CD4-positive, alpha-beta T cell (primary cell): ENCODE measurements around the gene CCDC107. TPM values are rescaled to one million over a fixed set of nuclear protein-coding genes. Genes with fewer than 3 reads are reported as not detected.

ENCODE experiments used
- ATAC-seq: fragments of 200-7000 bp; cut with Tn5 transposase; one replicate; pipeline ENCODE4 v1.10.0; 2022; ENCODE audit warnings: mild to moderate bottlenecking; ENCODE audit not compliant: poor library complexity
- CTCF ChIA-PET: fragments of 350-600 bp; sonication (Branson Sonifier 250); formaldehyde crosslinking; loops from one replicate; lab custom pipeline; 2021; ENCODE audit warnings: antibody characterized with exemption, inconsistent platforms; lab: Charles Lee
- POLR2A ChIA-PET: fragments of 350-600 bp; sonication (Branson Sonifier 250); formaldehyde crosslinking; loops from one replicate; lab custom pipeline; 2021; ENCODE audit warnings: antibody characterized with exemption, inconsistent platforms; lab: Charles Lee
- DNase-seq, 14 experiments: peaks; one replicate each; pipeline ENCODE4 v3.0.0-alpha.2; 2013 to 2020; ENCODE audit warnings: mixed read lengths in 2 of 14
- H3K27ac ChIP-seq, 2 donors: one replicate each; pipeline versions ENCODE4 v1.5.1 to v1.7.0; 2013; ENCODE audit warnings: low read length in 2 of 2, low read depth in 1 of 2, mild to moderate bottlenecking in 1 of 2
- H3K27me3 ChIP-seq, 2 experiments: 1 replicate in 1 of 2; 2 replicates in 1 of 2; pipeline versions ENCODE4 v1.6.1 to v1.7.0; 2013; ENCODE audit warnings: low read length in 2 of 2, control low read depth in 1 of 2, mild to moderate bottlenecking in 1 of 2, moderate library complexity in 1 of 2; ENCODE audit not compliant: insufficient read depth in 2 of 2, control insufficient read depth in 1 of 2
- H3K36me3 ChIP-seq: one replicate; pipeline ENCODE4 v1.6.1; 2013; ENCODE audit warnings: low read length, control low read depth; ENCODE audit not compliant: insufficient read depth
- H3K4me1 ChIP-seq: one replicate; pipeline ENCODE4 v1.6.1; 2013; ENCODE audit warnings: low read length, control low read depth; ENCODE audit not compliant: insufficient read depth
- H3K4me3 ChIP-seq: one replicate; pipeline ENCODE4 v1.5.1; 2013; ENCODE audit warnings: mild to moderate bottlenecking, low read length, moderate library complexity
- H3K9me3 ChIP-seq, 2 experiments: 1 replicate in 1 of 2; 2 replicates in 1 of 2; pipeline versions ENCODE4 v1.6.1 to v1.7.0; 2013; ENCODE audit warnings: low read length in 2 of 2, mild to moderate bottlenecking in 2 of 2, control low read depth in 1 of 2, moderate library complexity in 1 of 2; ENCODE audit not compliant: control insufficient read depth in 1 of 2, insufficient read depth in 1 of 2
- H3K27ac Mint-ChIP-seq: one replicate; pipeline ENCODE4 v1.8.0; 2020; ENCODE audit warnings: mixed read lengths
- H3K27me3 Mint-ChIP-seq: one replicate; pipeline ENCODE4 v1.8.0; 2021; ENCODE audit warnings: mixed read lengths
- H3K36me3 Mint-ChIP-seq: one replicate; pipeline ENCODE4 v1.8.0; 2021; ENCODE audit warnings: low read depth, mixed read lengths
- H3K4me1 Mint-ChIP-seq: one replicate; pipeline ENCODE4 v1.8.0; 2021; ENCODE audit warnings: low read depth, mixed read lengths
- H3K4me3 Mint-ChIP-seq: one replicate; pipeline ENCODE4 v1.8.0; 2020; ENCODE audit warnings: mild to moderate bottlenecking, mixed read lengths
- H3K9me3 Mint-ChIP-seq: one replicate; pipeline ENCODE4 v1.8.0; 2020; ENCODE audit warnings: mixed read lengths
- intact Hi-C, 2 experiments: fragments of 100-400 bp; cut with DNase I in 1 of 2; cut with micrococcal nuclease in 1 of 2; formaldehyde crosslinking; loops; one replicate each; pipeline versions ENCODE4 v1.15.1 to v1.9.0; 2023 to 2025; cut with DNase I, micrococcal nuclease
- total RNA-seq, 174 experiments: library from RNA in 2 of 174; stranded (reverse) in 2 of 174; gene quantifications; one replicate each; pipeline ENCODE4 v1.2.3 and lab custom pipeline; 2021 to 2026
- TF ChIP-seq, protein P1 (sequence below): fragments of 200-600 bp; IDR thresholded peaks from one replicate; pipeline ENCODE4 v1.8.0; 2022; ENCODE audit warnings: antibody characterized with exemption, mild to moderate bottlenecking

CCDC107 gene
- total RNA-seq, 2 experiments from 2014 or later, result 10.2 TPM

DNA sequence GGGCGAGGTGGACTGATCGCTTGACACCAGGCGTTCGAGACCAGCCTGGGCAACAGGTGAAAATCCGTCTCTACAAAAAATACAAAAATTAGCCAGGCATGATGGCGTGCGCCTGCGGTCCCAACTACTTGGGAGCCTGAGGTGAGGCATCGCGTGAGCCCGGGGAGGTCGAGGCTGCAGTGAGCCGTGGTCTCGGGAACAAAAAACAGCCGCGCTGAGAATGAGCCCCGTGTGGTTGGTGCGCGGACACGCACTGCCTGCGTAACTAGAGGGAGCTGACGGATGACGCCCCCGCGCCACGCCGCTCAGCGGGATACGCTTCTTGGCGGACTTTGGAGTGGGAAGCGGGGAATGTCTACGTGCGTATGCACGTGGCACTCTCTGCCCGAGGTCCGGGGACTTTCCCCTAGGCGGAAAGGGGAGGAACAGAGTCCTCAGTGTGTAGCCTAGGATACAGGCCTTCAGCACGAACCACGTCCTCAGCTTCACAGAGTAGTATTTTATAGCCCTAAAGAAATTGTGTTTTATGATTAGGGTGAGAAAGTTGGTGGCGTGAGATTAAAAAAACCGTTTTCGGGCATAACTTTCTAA lies 451 bp upstream of the CCDC107 start, which contains the start of gene RMRP:
Gene RMRP (minus strand): TSS at position 474 of the 591 bp plus-strand sequence.
- Mint-ChIP-seq H3K4me1 (peaks cover 69% of the 10 kb centered on the region), H3K27me3 (peaks cover 8% of the 10 kb centered on the region), H3K27ac (peak within 1 kb of the TSS; percentile 100), H3K36me3 (peaks cover 51% of the 10 kb centered on the region), H3K9me3 (peaks cover 3% of the 10 kb centered on the region), H3K4me3 (peak within 1 kb of the TSS; percentile 96)
- H3K27ac ChIP-seq, result peak within 1 kb of the TSS; percentile 99 to 100
- CTCF ChIA-PET, result interaction anchor here (0.7 to 6.2 kb wide), 22 partner anchors 10 to 758 kb away, joined by 3 to 94 read pairs (median 4); partner anchors contain the start of genes CD72, CREB3, GBA2 and RGP1
- peaks cover 16% of the 10 kb centered on the region for H3K36me3 ChIP-seq
- TF ChIP-seq, protein P1, sequence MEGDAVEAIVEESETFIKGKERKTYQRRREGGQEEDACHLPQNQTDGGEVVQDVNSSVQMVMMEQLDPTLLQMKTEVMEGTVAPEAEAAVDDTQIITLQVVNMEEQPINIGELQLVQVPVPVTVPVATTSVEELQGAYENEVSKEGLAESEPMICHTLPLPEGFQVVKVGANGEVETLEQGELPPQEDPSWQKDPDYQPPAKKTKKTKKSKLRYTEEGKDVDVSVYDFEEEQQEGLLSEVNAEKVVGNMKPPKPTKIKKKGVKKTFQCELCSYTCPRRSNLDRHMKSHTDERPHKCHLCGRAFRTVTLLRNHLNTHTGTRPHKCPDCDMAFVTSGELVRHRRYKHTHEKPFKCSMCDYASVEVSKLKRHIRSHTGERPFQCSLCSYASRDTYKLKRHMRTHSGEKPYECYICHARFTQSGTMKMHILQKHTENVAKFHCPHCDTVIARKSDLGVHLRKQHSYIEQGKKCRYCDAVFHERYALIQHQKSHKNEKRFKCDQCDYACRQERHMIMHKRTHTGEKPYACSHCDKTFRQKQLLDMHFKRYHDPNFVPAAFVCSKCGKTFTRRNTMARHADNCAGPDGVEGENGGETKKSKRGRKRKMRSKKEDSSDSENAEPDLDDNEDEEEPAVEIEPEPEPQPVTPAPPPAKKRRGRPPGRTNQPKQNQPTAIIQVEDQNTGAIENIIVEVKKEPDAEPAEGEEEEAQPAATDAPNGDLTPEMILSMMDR, result no peak
- POLR2A ChIA-PET, result interaction anchor here (0.6 to 5.1 kb wide), 24 partner anchors 10 to 586 kb away, joined by 3 to 175 read pairs (median 4); partner anchors contain the start of genes CREB3, GBA2, HINT2 and RGP1
- H3K4me3 ChIP-seq, result peak within 1 kb of the TSS; percentile 88
- no peaks in the 10 kb centered on the region for H3K27me3 ChIP-seq
- H3K4me1 ChIP-seq, result peaks cover 73% of the 10 kb centered on the region
- intact Hi-C loops, result loop anchor here (1.0 to 5.0 kb wide), 8 partner anchors 10 to 225 kb away; partner anchors contain the start of genes CD72 (in 2 of the 2), CREB3 (in 1 of the 2), FAM221B (in 1 of the 2) and TESK1 (in 1 of the 2)
- DNase-seq (peak; percentile 63 to 97 (median 77)), ATAC-seq (peak; percentile 75)
- H3K9me3 ChIP-seq, result peaks cover 0 to 4% of the 10 kb centered on the region in 2 experiments

DNA sequence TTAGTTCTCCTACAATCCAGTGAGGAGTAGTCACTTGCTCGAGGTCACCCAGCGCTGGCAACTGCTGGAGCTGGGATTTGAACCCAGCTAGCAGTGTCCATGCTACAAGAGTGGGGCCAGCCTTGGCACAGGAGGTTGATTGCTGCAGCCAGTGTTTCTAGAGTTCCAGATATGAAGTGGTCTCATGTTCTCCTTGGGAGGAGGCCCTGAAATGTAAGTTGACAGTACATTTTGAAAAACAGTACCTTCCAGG lies 802 bp downstream of the CCDC107 start:
- Mint-ChIP-seq H3K9me3 (peaks cover 3% of the 10 kb centered on the region), H3K27me3 (peaks cover 8% of the 10 kb centered on the region), H3K4me3 (peak overlapping the region; percentile 92), H3K36me3 (peaks cover 51% of the 10 kb centered on the region), H3K4me1 (peaks cover 81% of the 10 kb centered on the region), H3K27ac (peak overlapping the region; percentile 100)
- TF ChIP-seq, protein P1, result no peak
- Histone ChIP-seq H3K9me3 (peaks cover 0 to 4% of the 10 kb centered on the region in 2 experiments), H3K27ac (peak overlapping the region; percentile 99 to 100), H3K27me3 (no peaks in the 10 kb centered on the region), H3K36me3 (peaks cover 16% of the 10 kb centered on the region), H3K4me3 (peak overlapping the region; percentile 88), H3K4me1 (peaks cover 81% of the 10 kb centered on the region)
- ATAC-seq, result no peak
- ChIA-PET POLR2A (interaction anchor here (1.0 to 5.1 kb wide), 13 partner anchors 11 to 156 kb away, joined by 3 to 175 read pairs (median 12); partner anchors contain the start of genes CREB3, GBA2, HINT2 and RGP1), CTCF (interaction anchor here (1.4 to 6.2 kb wide), 13 partner anchors 11 to 129 kb away, joined by 3 to 94 read pairs (median 8); partner anchors contain the start of genes CD72, CREB3, GBA2 and RGP1)
- no peak for DNase-seq
- intact Hi-C loops, result loop anchor here (1.0 to 5.0 kb wide), 7 partner anchors 12 to 223 kb away; partner anchors contain the start of genes CD72 (in 2 of the 2), FAM221B (in 1 of the 2), TESK1 (in 1 of the 2) and TMEM8B (in 1 of the 2)

DNA sequence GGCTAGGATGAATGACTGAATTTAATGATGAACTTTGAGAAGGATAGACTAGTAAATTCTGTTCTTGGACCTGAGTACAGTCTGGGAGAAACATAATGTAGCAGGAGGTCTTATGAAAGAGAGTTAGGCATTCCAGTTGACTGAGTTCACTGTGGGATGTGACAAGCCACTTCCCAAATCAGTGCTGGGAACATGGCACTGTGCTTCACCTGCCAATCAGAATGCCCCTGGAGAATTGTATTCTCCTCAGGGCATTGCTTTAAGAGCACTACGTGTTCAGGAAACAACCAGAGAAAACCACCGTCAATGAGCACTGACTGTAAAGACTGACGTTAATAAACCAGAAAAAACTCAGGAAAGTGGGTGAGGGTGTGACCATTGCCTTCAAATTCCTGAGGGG lies 1.2 kb downstream of the CCDC107 start:
- intact Hi-C loops, result loop anchor here (2.0 to 5.0 kb wide), 3 partner anchors 37 to 168 kb away; partner anchors contain the start of genes CD72 (in 2 of the 2), FAM221B (in 1 of the 2) and TMEM8B (in 1 of the 2)
- POLR2A ChIA-PET, result interaction anchor here (1.3 to 5.1 kb wide), 10 partner anchors 12 to 155 kb away, joined by 3 to 175 read pairs (median 16); partner anchors contain the start of genes CREB3, GBA2, HINT2 and RGP1
- Mint-ChIP-seq H3K4me1 (peaks cover 84% of the 10 kb centered on the region), H3K4me3 (peak overlapping the region; percentile 92), H3K27ac (peak overlapping the region; percentile 100), H3K36me3 (peaks cover 51% of the 10 kb centered on the region), H3K27me3 (peaks cover 8% of the 10 kb centered on the region), H3K9me3 (peaks cover 3% of the 10 kb centered on the region)
- ATAC-seq, result no peak
- peak in 1 of 14 experiments; percentile 49 for DNase-seq
- Histone ChIP-seq H3K27me3 (no peaks in the 10 kb centered on the region), H3K4me3 (peak overlapping the region; percentile 88), H3K36me3 (peaks cover 16% of the 10 kb centered on the region), H3K27ac (peak overlapping the region; percentile 99 to 100), H3K9me3 (peaks cover 0 to 4% of the 10 kb centered on the region in 2 experiments), H3K4me1 (peaks cover 81% of the 10 kb centered on the region)
- CTCF ChIA-PET, result interaction anchor here (1.4 to 6.2 kb wide), 13 partner anchors 12 to 129 kb away, joined by 3 to 94 read pairs (median 8); partner anchors contain the start of genes CD72, CREB3, GBA2 and RGP1
- TF ChIP-seq, protein P1, result no peak
